Calu3 (cell line): ENCODE data around the gene KIAA0232. TPM values are rescaled to one million over a fixed set of nuclear protein-coding genes. Genes with fewer than 3 reads are reported as not detected.

Source experiments
- BruUV-seq: library from RNA; stranded (reverse); fragments of 400-500 nt; replicated peaks from 2 replicates; lab custom pipeline; 2021; lab: Mats Ljungman, UMichigan
- CTCF ChIA-PET: fragments of 300-600 bp; sonication (Branson Sonifier 250); formaldehyde crosslinking; loops from one replicate; lab custom pipeline; 2022; ENCODE audit warnings: antibody characterized with exemption; lab: Charles Lee
- DNase-seq: peaks from one replicate; pipeline ENCODE4 v3.0.0; 2022
- H3K27ac Mint-ChIP-seq: one replicate; pipeline ENCODE4 v1.8.0; 2022; ENCODE audit warnings: mixed read lengths; ENCODE audit not compliant: unreplicated experiment
- H3K27me3 Mint-ChIP-seq: one replicate; pipeline ENCODE4 v1.8.0; 2022; ENCODE audit warnings: mixed read lengths; ENCODE audit not compliant: unreplicated experiment
- H3K36me3 Mint-ChIP-seq: one replicate; pipeline ENCODE4 v1.8.0; 2022; ENCODE audit warnings: mild to moderate bottlenecking, moderate library complexity, mixed read lengths; ENCODE audit not compliant: insufficient read depth, unreplicated experiment
- H3K4me1 Mint-ChIP-seq: one replicate; pipeline ENCODE4 v1.8.0; 2022; ENCODE audit warnings: mild to moderate bottlenecking, low read depth, mixed read lengths; ENCODE audit not compliant: unreplicated experiment
- H3K4me3 Mint-ChIP-seq: one replicate; pipeline ENCODE4 v1.8.0; 2022; ENCODE audit warnings: mild to moderate bottlenecking, low read depth, moderate library complexity, mixed read lengths; ENCODE audit not compliant: unreplicated experiment
- H3K9me3 Mint-ChIP-seq: one replicate; pipeline ENCODE4 v1.8.0; 2022; ENCODE audit warnings: low read depth, mixed read lengths; ENCODE audit not compliant: unreplicated experiment
- CTCF ChIP-seq: fragments of 200-600 bp; IDR thresholded peaks from one replicate; pipeline ENCODE4 v1.8.0; 2022; ENCODE audit warnings: antibody characterized with exemption; ENCODE audit not compliant: unreplicated experiment
- intact Hi-C: fragments of 100-400 bp; cut with micrococcal nuclease; formaldehyde crosslinking; loops from one replicate; pipeline ENCODE4 v1.10.0; 2022; ENCODE audit not compliant: unreplicated experiment
- total RNA-seq: library from RNA; stranded (reverse); gene quantifications from 2 replicates; pipeline ENCODE4 v1.2.3, GENCODE V29; 2022

The KIAA0232 gene
- total RNA-seq, 1 experiment from 2014 or later = 17.7 TPM

DNA sequence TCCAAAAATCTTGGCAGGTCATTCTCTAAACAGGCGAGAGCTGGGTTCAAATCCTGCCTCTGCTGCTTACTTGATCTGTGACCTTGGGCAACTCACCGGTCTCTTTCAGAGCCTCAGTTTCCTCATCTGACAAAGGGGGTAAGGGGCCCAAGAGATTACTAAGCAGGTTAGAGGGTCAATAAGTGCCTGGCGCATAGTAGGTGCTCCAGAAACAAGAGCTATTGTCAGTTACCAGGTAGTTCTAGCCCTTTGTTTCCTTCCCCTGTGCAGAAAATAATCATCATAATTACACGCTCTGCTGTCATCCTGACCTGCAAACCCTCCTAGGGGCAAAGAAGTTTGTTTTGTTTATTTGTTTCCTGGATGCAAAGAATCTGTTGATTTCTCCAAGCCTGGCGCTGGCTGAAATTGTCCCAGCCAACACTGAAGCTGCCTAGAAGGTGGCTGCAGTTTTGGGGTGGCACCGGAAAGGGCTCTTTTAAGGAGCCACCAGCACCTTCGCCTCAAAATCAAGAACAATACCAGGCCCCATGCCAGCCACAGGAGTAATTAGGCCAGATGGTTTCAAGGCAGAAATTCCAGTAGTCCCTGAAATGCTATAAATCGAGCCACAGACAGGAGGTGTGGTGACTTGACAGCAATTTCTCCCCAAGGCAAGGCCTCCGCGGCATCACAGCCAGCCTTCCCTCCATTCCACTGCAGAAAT, 10.2 kb upstream of the KIAA0232 start:
- Mint-ChIP-seq H3K27ac (no peak overlapping the region), H3K4me3 (no peak overlapping the region), H3K36me3 (no peaks in the 10 kb centered on the region), H3K9me3 (no peaks in the 10 kb centered on the region), H3K27me3 (peaks cover 20% of the 10 kb centered on the region), H3K4me1 (peaks cover 28% of the 10 kb centered on the region)
- CTCF ChIA-PET = no interaction called here
- no peak for TF ChIP-seq CTCF
- no TSS peak for BruUV-seq
- no peak for DNase-seq
- intact Hi-C loops = no loop called here

DNA sequence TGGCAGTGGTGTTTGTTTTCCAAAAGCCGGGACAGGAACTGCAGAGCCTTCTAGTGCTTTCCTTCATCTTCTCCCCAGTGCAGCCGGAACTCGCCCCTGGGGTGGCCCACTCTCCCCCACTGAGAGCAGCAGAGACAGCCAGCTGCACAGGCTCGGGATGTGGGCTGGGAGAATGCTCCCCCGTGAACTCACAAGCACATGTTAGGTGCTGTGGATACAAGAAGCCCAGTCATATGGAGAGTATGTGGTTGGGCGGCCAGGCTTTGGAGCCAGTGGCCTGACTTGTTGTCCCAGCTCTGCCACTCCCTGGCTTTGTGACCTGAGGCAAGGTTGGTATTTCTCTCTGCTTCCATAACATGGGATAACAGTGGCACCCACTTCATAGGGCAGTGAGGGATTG, 9.4 kb upstream of the KIAA0232 start:
- DNase-seq = no peak

DNA sequence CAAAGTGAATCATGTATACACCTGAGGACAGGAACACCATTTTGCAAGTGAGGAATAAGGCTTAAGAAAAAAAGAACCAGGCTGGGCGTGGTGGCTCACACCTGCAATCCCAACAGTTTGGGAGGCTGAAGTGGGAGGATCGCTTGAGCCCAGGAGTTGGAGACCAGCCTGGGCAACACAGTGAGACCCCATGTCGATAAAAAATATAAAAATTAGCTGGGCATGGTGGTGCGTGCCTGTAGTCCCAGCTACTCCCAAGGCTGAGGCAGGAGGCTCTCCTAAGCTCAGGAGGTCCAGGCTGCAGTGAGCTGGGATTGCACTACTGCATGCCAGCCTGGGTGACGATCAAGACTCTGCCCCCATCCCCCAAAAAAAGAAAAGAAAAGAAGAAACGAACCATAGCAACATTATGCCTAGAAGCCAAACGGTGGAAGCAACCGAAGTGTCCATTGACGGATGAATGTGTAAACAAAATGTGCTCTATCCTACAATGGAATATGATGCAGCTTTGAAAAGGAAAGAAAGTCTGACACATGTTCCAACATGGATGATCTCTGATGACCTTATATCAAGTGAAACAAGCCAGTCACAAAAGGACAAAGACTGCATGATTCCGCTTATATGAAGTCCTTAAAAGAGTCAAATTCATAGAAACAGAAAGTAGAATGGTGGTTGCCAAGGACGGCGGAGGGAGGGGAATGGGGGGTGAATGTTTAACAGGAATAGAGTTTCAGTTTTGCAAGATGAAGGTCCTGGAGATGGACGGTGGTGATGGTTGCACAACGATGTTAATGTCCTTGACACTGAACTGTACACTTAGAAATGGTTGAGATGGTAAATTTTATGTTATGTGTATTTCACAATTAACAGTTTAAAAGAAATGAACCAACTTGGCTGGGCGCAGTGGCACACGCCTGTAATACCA, 8.6 kb upstream of the KIAA0232 start:
- BruUV-seq = no TSS peak
- intact Hi-C loops = no loop called here
- CTCF ChIA-PET = no interaction called here
- Mint-ChIP-seq H3K4me3 (no peak overlapping the region), H3K4me1 (peaks cover 13% of the 10 kb centered on the region), H3K27me3 (peaks cover 20% of the 10 kb centered on the region), H3K36me3 (no peaks in the 10 kb centered on the region), H3K9me3 (no peaks in the 10 kb centered on the region), H3K27ac (no peak overlapping the region)
- DNase-seq = no peak
- TF ChIP-seq CTCF = no peak

More for the DNA sequence above, 9.4 kb upstream of the KIAA0232 start:
- TF ChIP-seq CTCF = no peak
- Mint-ChIP-seq H3K4me1 (peaks cover 21% of the 10 kb centered on the region), H3K27me3 (peaks cover 20% of the 10 kb centered on the region), H3K27ac (no peak overlapping the region), H3K36me3 (no peaks in the 10 kb centered on the region), H3K9me3 (no peaks in the 10 kb centered on the region), H3K4me3 (no peak overlapping the region)
- BruUV-seq = no TSS peak
- intact Hi-C loops = no loop called here
- CTCF ChIA-PET = no interaction called here

GRCh38 chr4:6775746-6776145, 6.8 kb upstream of the KIAA0232 start:
- intact Hi-C loops = no loop called here
- no TSS peak for BruUV-seq
- no peak for DNase-seq
- Mint-ChIP-seq H3K36me3 (no peaks in the 10 kb centered on the region), H3K27ac (no peak overlapping the region), H3K4me3 (no peak overlapping the region), H3K4me1 (peaks cover 21% of the 10 kb centered on the region), H3K27me3 (peaks cover 20% of the 10 kb centered on the region), H3K9me3 (no peaks in the 10 kb centered on the region)
- no peak for TF ChIP-seq CTCF
- CTCF ChIA-PET = no interaction called here
